Keratinocyte (primary cell): ENCODE data around the gene RB1.
"Not testable (repeated sequence)": the region's sequence is repeated elsewhere in the genome, so short reads cannot be mapped to it uniquely, and the experiment has no call there.

Source experiments
- CTCF ChIP-seq, 3 experiments: IDR thresholded peaks in 1 of 3; conservative IDR thresholded peaks in 1 of 3; optimal IDR thresholded peaks in 1 of 3; 2 replicates in 2 of 3; 3 replicates in 1 of 3; pipeline versions ENCODE3 to v1.5.1; 2011; ENCODE audit warnings: low read length in 3 of 3, mild to moderate bottlenecking in 3 of 3, moderate library complexity in 2 of 3, control low read depth in 1 of 3, inconsistent platforms in 1 of 3; ENCODE audit not compliant: insufficient read depth in 2 of 3; ENCODE audit errors: extremely low read depth in 1 of 3
- EZH2 ChIP-seq: IDR thresholded peaks from one replicate; pipeline ENCODE4 v1.6.1; 2012; ENCODE audit warnings: inconsistent platforms, mild to moderate bottlenecking, low read length, moderate library complexity

- not testable (repeated sequence) for TF ChIP-seq CTCF (optimal IDR thresholded peaks at IDR 0.05 in 1 of 3, IDR thresholded peaks at IDR 0.05 in 1 of 3, conservative IDR thresholded peaks at IDR 0.05 in 1 of 3; ENCODE audit: extremely low read depth in 1 of 3, insufficient read depth in 2 of 3, low read length in 3 of 3); EZH2
Observed at GRCh38 chr13:48339198-48339597, 35.6 kb downstream of the RB1 start.
